ENCODE data around the gene CD2AP.

DNA sequence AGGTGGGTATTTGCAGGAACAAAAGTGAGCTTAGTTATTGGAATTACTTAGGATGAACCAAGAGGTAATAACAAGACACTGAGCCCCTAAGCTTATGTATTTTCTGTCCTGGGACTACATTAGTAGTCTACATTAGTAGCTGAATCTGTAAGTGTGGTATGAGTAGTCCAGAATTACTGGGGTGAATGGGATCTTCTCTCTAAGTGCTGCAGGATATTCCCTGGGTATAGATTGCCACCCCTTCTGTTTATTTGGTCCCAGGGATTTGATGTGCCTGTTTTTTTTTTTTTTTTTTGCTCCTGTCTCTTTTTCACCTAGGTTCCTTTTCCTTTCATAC is 5.9 kb downstream of the CD2AP start:
- TF ChIP-seq CTCF (IDR thresholded peaks at IDR 0.05), result no peak
- no peak for TF ChIP-seq EZH2 (IDR thresholded peaks at IDR 0.05; ENCODE audit: borderline replicate concordance, insufficient read depth, low read depth, low read length, poor library complexity, severe bottlenecking)

Data from B cell (primary cell).